Measurements from ENCODE around the gene ZIK1. TPM values are rescaled to one million over a fixed set of nuclear protein-coding genes. Genes with fewer than 3 reads are reported as not detected.

Gene ZIK1
- total RNA-seq, 6 donors from 2014 or later = 0.78 to 3.3 (median 2.6) TPM

DNA sequence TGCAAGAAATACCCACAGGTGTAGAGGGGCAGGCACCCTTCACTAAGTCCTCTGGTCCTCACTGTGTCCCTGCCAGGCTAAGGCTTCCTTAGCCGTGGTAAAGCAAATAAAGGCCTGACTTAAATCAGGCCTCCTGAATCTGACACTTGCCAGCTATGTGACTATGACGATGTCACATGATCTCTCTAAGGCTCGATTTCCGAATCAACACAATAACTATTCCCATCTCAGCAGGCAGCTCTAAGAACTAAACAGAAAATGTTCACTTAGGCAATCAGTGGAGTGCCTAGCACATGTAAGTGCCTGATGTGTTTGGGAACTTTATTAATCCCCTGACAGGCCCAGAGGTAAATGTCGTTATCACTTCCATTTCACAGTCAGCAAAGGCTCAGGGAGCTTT lies 26.3 kb upstream of the ZIK1 start:
- H3K9me3 ChIP-seq = peaks cover 0 to 42% (median 33%) of the 10 kb centered on the region in 4 donors
- 79 to 86% methylated on average over 5 of the region's 5 CpGs for WGBS, 2 donors
- no peaks in the 10 kb centered on the region for H3K27me3 ChIP-seq
- no peak for ATAC-seq (ENCODE audit: low FRiP score in 2 of 2)
- peaks cover 0 to 39% (median 35%) of the 10 kb centered on the region in 4 donors for H3K36me3 ChIP-seq
- no peak for DNase-seq
- no peak overlapping the region for H3K4me3 ChIP-seq
- no peak overlapping the region for H3K27ac ChIP-seq
- peaks cover 12 to 21% (median 16%) of the 10 kb centered on the region in 4 donors for H3K4me1 ChIP-seq
- TF ChIP-seq POLR2AphosphoS5 (IDR thresholded peaks at IDR 0.05) (no peak), EP300 (IDR thresholded peaks at IDR 0.05) (no peak), POLR2A (IDR thresholded peaks at IDR 0.05) (no peak)
- TF ChIP-seq, protein P1, sequence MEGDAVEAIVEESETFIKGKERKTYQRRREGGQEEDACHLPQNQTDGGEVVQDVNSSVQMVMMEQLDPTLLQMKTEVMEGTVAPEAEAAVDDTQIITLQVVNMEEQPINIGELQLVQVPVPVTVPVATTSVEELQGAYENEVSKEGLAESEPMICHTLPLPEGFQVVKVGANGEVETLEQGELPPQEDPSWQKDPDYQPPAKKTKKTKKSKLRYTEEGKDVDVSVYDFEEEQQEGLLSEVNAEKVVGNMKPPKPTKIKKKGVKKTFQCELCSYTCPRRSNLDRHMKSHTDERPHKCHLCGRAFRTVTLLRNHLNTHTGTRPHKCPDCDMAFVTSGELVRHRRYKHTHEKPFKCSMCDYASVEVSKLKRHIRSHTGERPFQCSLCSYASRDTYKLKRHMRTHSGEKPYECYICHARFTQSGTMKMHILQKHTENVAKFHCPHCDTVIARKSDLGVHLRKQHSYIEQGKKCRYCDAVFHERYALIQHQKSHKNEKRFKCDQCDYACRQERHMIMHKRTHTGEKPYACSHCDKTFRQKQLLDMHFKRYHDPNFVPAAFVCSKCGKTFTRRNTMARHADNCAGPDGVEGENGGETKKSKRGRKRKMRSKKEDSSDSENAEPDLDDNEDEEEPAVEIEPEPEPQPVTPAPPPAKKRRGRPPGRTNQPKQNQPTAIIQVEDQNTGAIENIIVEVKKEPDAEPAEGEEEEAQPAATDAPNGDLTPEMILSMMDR (IDR thresholded peaks at IDR 0.05) = no peak

DNA sequence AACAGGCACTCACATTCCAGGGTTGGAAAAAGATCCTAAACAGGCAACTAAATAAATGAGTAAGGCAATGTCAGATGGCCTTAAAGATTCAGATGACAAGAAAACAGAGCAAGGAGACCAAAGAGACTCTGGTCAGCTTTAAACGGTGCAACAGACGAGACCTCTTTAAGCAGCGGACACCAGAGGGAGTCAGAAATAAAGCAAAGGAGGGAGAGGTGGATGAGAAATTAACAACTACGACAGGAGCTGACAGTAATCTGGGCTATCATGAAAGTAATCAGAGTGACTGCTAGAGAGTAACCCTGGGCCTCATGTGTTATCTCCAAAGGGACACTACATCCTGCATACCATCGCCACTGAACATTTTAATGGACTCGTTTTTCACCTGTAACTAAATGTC lies 25.4 kb upstream of the ZIK1 start:
- Histone ChIP-seq H3K4me3 (peak overlapping the region in 3 of 4 donors; percentile 86 to 95 (median 93)), H3K36me3 (peaks cover 0 to 30% (median 27%) of the 10 kb centered on the region in 4 donors), H3K27me3 (no peaks in the 10 kb centered on the region), H3K4me1 (peaks cover 12 to 21% (median 16%) of the 10 kb centered on the region in 4 donors), H3K9me3 (peaks cover 0 to 42% (median 30%) of the 10 kb centered on the region in 4 donors), H3K27ac (no peak overlapping the region)
- no peak for ATAC-seq (ENCODE audit: low FRiP score in 2 of 2)
- TF ChIP-seq, protein P1 (IDR thresholded peaks at IDR 0.05) = no peak
- TF ChIP-seq POLR2AphosphoS5 (IDR thresholded peaks at IDR 0.05) = no peak
- TF ChIP-seq POLR2A (IDR thresholded peaks at IDR 0.05) = no peak
- no peak for TF ChIP-seq EP300 (IDR thresholded peaks at IDR 0.05)
- DNase-seq = no peak
- WGBS, 2 donors = 33 to 42% methylated on average over 6 of the region's 6 CpGs

DNA sequence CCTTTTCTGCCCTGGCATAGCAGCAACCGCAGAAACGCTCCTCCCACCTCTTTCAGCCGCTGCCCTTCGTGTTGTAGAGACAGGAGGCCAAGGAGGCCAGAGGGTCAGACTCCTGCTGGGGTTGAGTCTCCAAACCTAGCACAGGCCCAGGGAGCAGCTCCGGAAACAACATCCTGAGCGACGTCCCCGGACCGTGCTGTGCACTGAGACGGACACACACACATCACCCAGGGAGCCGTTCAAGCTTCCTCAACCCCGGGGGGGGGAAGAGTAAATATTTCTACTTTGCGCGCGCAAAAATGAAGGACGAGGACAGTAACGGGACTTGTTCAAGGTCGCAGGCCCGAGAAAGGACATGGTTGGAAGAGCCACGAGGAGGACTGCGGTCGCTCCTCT lies 24.9 kb upstream of the ZIK1 start:
- TF ChIP-seq POLR2A (IDR thresholded peaks at IDR 0.05) = no peak
- no peak for TF ChIP-seq EP300 (IDR thresholded peaks at IDR 0.05)
- TF ChIP-seq POLR2AphosphoS5 (IDR thresholded peaks at IDR 0.05) = no peak
- TF ChIP-seq, protein P1 (IDR thresholded peaks at IDR 0.05) = no peak
- DNase-seq (peak in 1 of 2 donors; percentile 26), ATAC-seq (ENCODE audit: low FRiP score in 2 of 2) (peak; percentile 38 to 68)
- Histone ChIP-seq H3K4me3 (peak overlapping the region; percentile 86 to 99 (median 94)), H3K4me1 (peaks cover 12 to 21% (median 16%) of the 10 kb centered on the region in 4 donors), H3K27ac (peak overlapping the region; percentile 35 to 78 (median 64)), H3K9me3 (peaks cover 0 to 42% (median 29%) of the 10 kb centered on the region in 4 donors), H3K36me3 (peaks cover 0 to 25% (median 22%) of the 10 kb centered on the region in 4 donors), H3K27me3 (no peaks in the 10 kb centered on the region)
- WGBS, 2 donors = 0 to 1% methylated on average over 20 to 22 of the region's 22 CpGs

DNA sequence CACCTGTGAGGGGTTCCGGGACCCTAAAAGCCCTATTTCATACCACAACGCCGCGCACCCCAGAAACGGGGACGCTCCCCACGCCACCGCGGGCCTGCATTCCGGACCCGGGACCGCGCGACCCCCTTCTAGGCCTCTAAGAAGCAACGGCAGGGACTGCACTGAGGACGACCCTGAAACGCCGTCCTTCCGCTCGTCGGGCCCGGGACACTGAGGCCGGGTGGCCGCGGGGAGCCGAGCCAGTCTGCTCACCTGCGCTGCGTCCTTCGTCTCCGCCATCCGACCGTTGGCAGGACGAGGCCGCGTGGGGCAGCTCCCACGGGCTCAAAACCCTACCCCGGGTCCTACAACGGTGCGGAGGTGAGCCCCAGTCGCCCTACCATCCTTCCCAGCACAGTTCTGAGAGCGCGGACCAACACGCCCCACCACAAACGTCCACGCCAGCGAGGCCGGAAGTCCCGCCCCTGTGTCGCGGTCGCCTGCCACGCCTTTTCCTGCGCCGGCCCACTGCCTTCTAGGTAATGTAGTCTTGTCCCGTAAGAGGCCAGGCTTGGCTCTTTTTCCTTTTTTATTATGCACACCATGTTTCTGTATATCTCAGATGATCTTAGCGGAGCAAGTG lies 24.4 kb upstream of the ZIK1 start, which contains the start of gene ZNF550:
Gene ZNF550, minus strand, starts transcription at position 460 of the 622 bp plus-strand sequence. Its CDS starts 181 bp downstream, at position 279.
- H3K9me3 ChIP-seq = peaks cover 0 to 42% (median 28%) of the 10 kb centered on the region in 4 donors
- H3K4me1 ChIP-seq = peaks cover 12 to 21% (median 16%) of the 10 kb centered on the region in 4 donors
- H3K27me3 ChIP-seq = no peaks in the 10 kb centered on the region
- peak within 1 kb of the TSS; percentile 86 to 99 (median 94) for H3K4me3 ChIP-seq
- peak within 1 kb of the TSS; percentile 35 to 78 (median 64) for H3K27ac ChIP-seq
- peaks cover 0 to 20% (median 17%) of the 10 kb centered on the region in 4 donors for H3K36me3 ChIP-seq
- ATAC-seq (ENCODE audit: low FRiP score in 2 of 2) (peak; percentile 98 to 100), DNase-seq (peak; percentile 88 to 97)
- TF ChIP-seq EP300 (IDR thresholded peaks at IDR 0.05) (no peak), POLR2AphosphoS5 (IDR thresholded peaks at IDR 0.05) (peak; percentile 59 to 82), POLR2A (IDR thresholded peaks at IDR 0.05) (peak in 2 of 4 donors; percentile 46 to 66)
- TF ChIP-seq, protein P1 (IDR thresholded peaks at IDR 0.05) = no peak
- 0 to 1% methylated on average over 30 to 39 of the region's 56 CpGs for WGBS, 2 donors
